CD14-positive monocyte (primary cell): ENCODE data around the gene GYS1. TPM values are rescaled to one million over a fixed set of nuclear protein-coding genes. Genes with fewer than 3 reads are reported as not detected.

Experiments used
- DNase-seq, 3 donors: peaks; one replicate each; pipeline ENCODE4 v3.0.0-alpha.2; 2011 to 2022
- H2AFZ ChIP-seq: 2 replicates; pipeline ENCODE4 v1.6.0; 2012; ENCODE audit warnings: mild to moderate bottlenecking, low read depth, low read length, inconsistent platforms; ENCODE audit not compliant: insufficient read depth, poor library complexity, severe bottlenecking
- H3K27ac ChIP-seq, 2 donors: 1 replicate in 1 of 2; 2 replicates in 1 of 2; pipeline ENCODE4 v1.5.1; 2012 to 2013; ENCODE audit warnings: low read length in 2 of 2, control low read depth in 1 of 2, inconsistent platforms in 1 of 2, low read depth in 1 of 2, mild to moderate bottlenecking in 1 of 2
- H3K27me3 ChIP-seq, 2 donors: one replicate each; pipeline versions ENCODE4 v1.6.0 to v1.6.1; 2011 to 2013; ENCODE audit warnings: low read length in 2 of 2; ENCODE audit not compliant: control insufficient read depth in 2 of 2, insufficient read depth in 2 of 2
- H3K36me3 ChIP-seq, 2 donors: replicated peaks in 1 of 2; 1 replicate in 1 of 2; 2 replicates in 1 of 2; pipeline versions ENCODE4 v1.5.1 to v1.6.1; 2012 to 2013; ENCODE audit warnings: low read length in 2 of 2, control low read depth in 1 of 2, inconsistent platforms in 1 of 2, mild to moderate bottlenecking in 1 of 2; ENCODE audit not compliant: insufficient read depth in 2 of 2, control insufficient read depth in 1 of 2
- H3K4me1 ChIP-seq, 2 donors: 1 replicate in 1 of 2; 2 replicates in 1 of 2; pipeline versions ENCODE4 v1.5.1 to v1.6.1; 2012 to 2013; ENCODE audit warnings: low read length in 2 of 2, control low read depth in 1 of 2, inconsistent platforms in 1 of 2, mild to moderate bottlenecking in 1 of 2, moderate library complexity in 1 of 2; ENCODE audit not compliant: insufficient read depth in 2 of 2, control insufficient read depth in 1 of 2
- H3K4me2 ChIP-seq: replicated peaks from 2 replicates; pipeline ENCODE3; 2012; ENCODE audit warnings: low read length, moderate library complexity, mild to moderate bottlenecking; ENCODE audit not compliant: poor library complexity, severe bottlenecking; ENCODE audit errors: extremely low read depth
- H3K4me3 ChIP-seq, 3 experiments: fragments of 200-600 bp in 1 of 3; sonication (generic) in 1 of 3; replicated peaks in 1 of 3; 1 replicate in 2 of 3; 2 replicates in 1 of 3; pipeline ENCODE4 v1.5.1; 2011 to 2013; ENCODE audit warnings: low read length in 3 of 3, mild to moderate bottlenecking in 3 of 3, control low read depth in 2 of 3, low read depth in 2 of 3, inconsistent platforms in 1 of 3, moderate library complexity in 1 of 3
- H3K79me2 ChIP-seq: 2 replicates; pipeline ENCODE4 v1.6.0; 2012; ENCODE audit warnings: mild to moderate bottlenecking, control low read depth, inconsistent platforms, low read length, moderate library complexity; ENCODE audit not compliant: insufficient read depth
- H3K9ac ChIP-seq: 2 replicates; pipeline ENCODE4 v1.6.0; 2017; ENCODE audit warnings: low read length, mild to moderate bottlenecking; ENCODE audit not compliant: insufficient read depth, poor library complexity, severe bottlenecking
- H3K9me3 ChIP-seq, 2 donors: replicated peaks in 1 of 2; 1 replicate in 1 of 2; 2 replicates in 1 of 2; pipeline versions ENCODE4 v1.5.1 to v1.6.1; 2012 to 2013; ENCODE audit warnings: low read length in 2 of 2, control low read depth in 1 of 2; ENCODE audit not compliant: control insufficient read depth in 1 of 2, insufficient read depth in 1 of 2
- H4K20me1 ChIP-seq: 2 replicates; pipeline ENCODE4 v1.6.0; 2012; ENCODE audit warnings: mild to moderate bottlenecking, low read length, control low read depth, moderate library complexity; ENCODE audit not compliant: insufficient read depth
- H3K27ac Mint-ChIP-seq, 7 donors: one replicate each; pipeline ENCODE4 v1.8.0; 2020; ENCODE audit warnings: mild to moderate bottlenecking in 7 of 7, mixed read lengths in 7 of 7, moderate library complexity in 6 of 7, inconsistent platforms in 2 of 7
- H3K27me3 Mint-ChIP-seq, 3 donors: one replicate each; pipeline ENCODE4 v1.8.0; 2021 to 2022; ENCODE audit warnings: low read depth in 3 of 3, mild to moderate bottlenecking in 3 of 3, mixed read lengths in 3 of 3, moderate library complexity in 3 of 3, inconsistent platforms in 1 of 3
- H3K36me3 Mint-ChIP-seq, 2 donors: one replicate each; pipeline ENCODE4 v1.8.0; 2020; ENCODE audit warnings: mixed read lengths in 2 of 2, inconsistent platforms in 1 of 2, mild to moderate bottlenecking in 1 of 2
- H3K4me1 Mint-ChIP-seq: one replicate; pipeline ENCODE4 v1.8.0; 2020; ENCODE audit warnings: mild to moderate bottlenecking, mixed read lengths
- H3K4me3 Mint-ChIP-seq, 2 donors: one replicate each; pipeline ENCODE4 v1.8.0; 2020; ENCODE audit warnings: mild to moderate bottlenecking in 2 of 2, mixed read lengths in 2 of 2, moderate library complexity in 1 of 2
- H3K9me3 Mint-ChIP-seq, 7 donors: one replicate each; pipeline ENCODE4 v1.8.0; 2020 to 2022; ENCODE audit warnings: mixed read lengths in 7 of 7, mild to moderate bottlenecking in 6 of 7, moderate library complexity in 6 of 7, inconsistent platforms in 2 of 7
- CTCF ChIP-seq: fragments of 200-600 bp; IDR thresholded peaks from one replicate; pipeline ENCODE4 v1.8.0; 2022; ENCODE audit warnings: antibody characterized with exemption, mild to moderate bottlenecking
- WGBS: methylation state at CpG from one replicate; pipeline ENCODE4 v1.1.5; 2013; ENCODE audit warnings: missing lambda C conversion rate; ENCODE audit not compliant: insufficient coverage; 5-methylcytosine and 5-hydroxymethylcytosine counted together
- intact Hi-C, 2 donors: fragments of 100-400 bp; cut with micrococcal nuclease; formaldehyde crosslinking; loops; one replicate each; pipeline versions ENCODE4 v1.15.0 to v1.15.1; 2023
- polyA plus RNA-seq, 3 donors: library from polyadenylated mRNA; depleted of rRNA in 1 of 3; unstranded in 2 of 3; stranded (reverse) in 1 of 3; fragments of 300-500 nt in 2 of 3; fragments of >200 nt in 1 of 3; fragmentation: Illumina TruSeq in 2 of 3; gene quantifications; 1 replicate in 2 of 3; 2 replicates in 1 of 3; pipeline ENCODE4 v1.2.3, GENCODE V29; 2012 to 2021

The GYS1 gene
- polyA plus RNA-seq, 3 donors, result 13.3 to 26.0 (median 21.3) TPM

GRCh38 chr19:48959341-48960239 is 33.5 kb downstream of the GYS1 start:
- intact Hi-C loops, result loop anchor here in 1 of 2 donors (10.0 kb wide), 1 partner anchor 325 kb away; the partner anchor contains the start of gene DBP
- Mint-ChIP-seq H3K27ac (peak overlapping the region; percentile 18 to 93 (median 89)), H3K4me1 (peaks cover 72% of the 10 kb centered on the region)

More at GRCh38 chr19:48959341-48960239, 33.5 kb downstream of the GYS1 start:
- Histone ChIP-seq H3K36me3 (peaks cover 0 to 19% of the 10 kb centered on the region in 2 donors), H3K27ac (peak overlapping the region; percentile 5 to 58), H4K20me1 (peaks cover 11% of the 10 kb centered on the region), H3K27me3 (no peaks in the 10 kb centered on the region), H3K4me2 (no peak overlapping the region), H3K4me3 (no peak overlapping the region), H3K4me1 (peaks cover 74 to 83% of the 10 kb centered on the region in 2 donors), H2AFZ (no peak overlapping the region), H3K79me2 (peaks cover 68% of the 10 kb centered on the region), H3K9me3 (no peaks in the 10 kb centered on the region), H3K9ac (no peak overlapping the region)
- Mint-ChIP-seq H3K27me3 (peaks cover 0 to 3% (median 0%) of the 10 kb centered on the region in 3 donors), H3K9me3 (no peaks in the 10 kb centered on the region), H3K36me3 (peaks cover 21 to 35% of the 10 kb centered on the region in 2 donors), H3K4me3 (no peak overlapping the region)
- peak; percentile 57 to 76 (median 61) for DNase-seq
- 70% methylated on average over 4 of the region's 16 CpGs for WGBS
- TF ChIP-seq CTCF, result no peak
